OCI-LY7 (cell line): ENCODE results near the gene CFAP74. TPM values are rescaled to one million over a fixed set of nuclear protein-coding genes. Genes with fewer than 3 reads are reported as not detected.

Source experiments
- BruUV-seq: library from RNA; stranded (reverse); fragments of 400-500 nt; replicated peaks from 2 replicates; lab custom pipeline; 2021; lab: Mats Ljungman, UMichigan
- CTCF ChIA-PET: fragments of 300-600 bp; sonication (Branson Sonifier 250); formaldehyde crosslinking; loops from one replicate; lab custom pipeline; 2022; ENCODE audit warnings: antibody characterized with exemption; ENCODE audit not compliant: unreplicated experiment; lab: Charles Lee
- POLR2A ChIA-PET: fragments of 300-600 bp; sonication (Branson Sonifier 250); formaldehyde crosslinking; loops from one replicate; lab custom pipeline; 2022; ENCODE audit warnings: antibody characterized with exemption; lab: Charles Lee
- DNase-seq: peaks from one replicate; pipeline ENCODE4 v3.0.0-alpha.2; 2015; ENCODE audit warnings: low spot score
- H2AFZ ChIP-seq: fragments of 200-600 bp; sonication (generic), shearing (Covaris generic); 2 replicates; pipeline ENCODE4 v1.6.1; 2014; ENCODE audit warnings: mild to moderate bottlenecking, antibody characterized with exemption, low read length, moderate library complexity
- H3K27ac ChIP-seq: fragments of 200-600 bp; sonication (generic); 2 replicates; pipeline ENCODE4 v1.5.1; 2014; ENCODE audit warnings: mixed run types, low read depth, mild to moderate bottlenecking, moderate library complexity, low read length, inconsistent platforms; ENCODE audit not compliant: poor library complexity, severe bottlenecking
- H3K36me3 ChIP-seq: fragments of 200-600 bp; sonication (generic); 2 replicates; pipeline ENCODE4 v1.6.1; 2014; ENCODE audit warnings: mild to moderate bottlenecking, antibody characterized with exemption, low read length, moderate library complexity, mixed read lengths; ENCODE audit not compliant: insufficient read depth
- H3K4me1 ChIP-seq: fragments of 200-600 bp; sonication (generic); 2 replicates; pipeline ENCODE4 v1.5.1; 2014; ENCODE audit warnings: mild to moderate bottlenecking, low read length; ENCODE audit not compliant: insufficient read depth, poor library complexity, severe bottlenecking
- H3K4me2 ChIP-seq: fragments of 200-600 bp; sonication (generic); 2 replicates; pipeline ENCODE4 v1.6.1; 2014; ENCODE audit warnings: mild to moderate bottlenecking, low read length
- H3K4me3 ChIP-seq: fragments of 200-600 bp; sonication (generic); 2 replicates; pipeline ENCODE4 v1.5.1; 2014; ENCODE audit warnings: mild to moderate bottlenecking, low read depth, low read length; ENCODE audit not compliant: poor library complexity, severe bottlenecking
- H3K79me2 ChIP-seq: fragments of 200-600 bp; sonication (generic); 2 replicates; pipeline ENCODE4 v1.6.1; 2016; ENCODE audit warnings: low read depth, mild to moderate bottlenecking, low read length, moderate library complexity, mixed read lengths; ENCODE audit not compliant: insufficient read depth
- H3K9me2 ChIP-seq: fragments of 200-600 bp; sonication (generic); 2 replicates; pipeline ENCODE4 v1.6.1; 2016; ENCODE audit warnings: mild to moderate bottlenecking, low read length, mixed read lengths; ENCODE audit not compliant: insufficient read depth
- H3K9me3 ChIP-seq: fragments of 200-600 bp; sonication (generic); 2 replicates; pipeline ENCODE4 v1.6.1; 2014; ENCODE audit warnings: mild to moderate bottlenecking, mixed run types, low read length, mixed read lengths
- H4K20me1 ChIP-seq: fragments of 200-600 bp; sonication (generic); 2 replicates; pipeline ENCODE4 v1.6.1; 2014; ENCODE audit warnings: mild to moderate bottlenecking, antibody characterized with exemption, low read length, moderate library complexity, mixed read lengths; ENCODE audit not compliant: insufficient read depth
- EZH2phosphoT487 ChIP-seq: fragments of 200-600 bp; sonication (generic); IDR thresholded peaks from 2 replicates; pipeline ENCODE4 v1.6.1; 2018; ENCODE audit warnings: low read depth, borderline replicate concordance, mild to moderate bottlenecking, mixed run types, antibody characterized with exemption, low read length, moderate library complexity, mixed read lengths
- intact Hi-C: fragments of 100-400 bp; cut with micrococcal nuclease; formaldehyde crosslinking; loops from one replicate; pipeline ENCODE4 v1.10.0; 2022; ENCODE audit not compliant: unreplicated experiment
- total RNA-seq, 2 experiments: library from RNA; depleted of rRNA in 1 of 2; stranded (reverse); fragments of >200 nt in 1 of 2; shearing (Covaris generic) in 1 of 2; gene quantifications; 2 replicates each; pipeline ENCODE4 v1.2.3, GENCODE V29; 2014 to 2022
- TF ChIP-seq, protein P1 (sequence below): fragments of 200-600 bp; sonication (generic); conservative IDR thresholded peaks from 2 replicates; pipeline ENCODE4 v1.5.1; 2014; ENCODE audit warnings: mild to moderate bottlenecking, antibody characterized with exemption, low read length, moderate library complexity, mixed read lengths

CFAP74 gene
- total RNA-seq, 2 experiments from 2014 or later: not detected

DNA sequence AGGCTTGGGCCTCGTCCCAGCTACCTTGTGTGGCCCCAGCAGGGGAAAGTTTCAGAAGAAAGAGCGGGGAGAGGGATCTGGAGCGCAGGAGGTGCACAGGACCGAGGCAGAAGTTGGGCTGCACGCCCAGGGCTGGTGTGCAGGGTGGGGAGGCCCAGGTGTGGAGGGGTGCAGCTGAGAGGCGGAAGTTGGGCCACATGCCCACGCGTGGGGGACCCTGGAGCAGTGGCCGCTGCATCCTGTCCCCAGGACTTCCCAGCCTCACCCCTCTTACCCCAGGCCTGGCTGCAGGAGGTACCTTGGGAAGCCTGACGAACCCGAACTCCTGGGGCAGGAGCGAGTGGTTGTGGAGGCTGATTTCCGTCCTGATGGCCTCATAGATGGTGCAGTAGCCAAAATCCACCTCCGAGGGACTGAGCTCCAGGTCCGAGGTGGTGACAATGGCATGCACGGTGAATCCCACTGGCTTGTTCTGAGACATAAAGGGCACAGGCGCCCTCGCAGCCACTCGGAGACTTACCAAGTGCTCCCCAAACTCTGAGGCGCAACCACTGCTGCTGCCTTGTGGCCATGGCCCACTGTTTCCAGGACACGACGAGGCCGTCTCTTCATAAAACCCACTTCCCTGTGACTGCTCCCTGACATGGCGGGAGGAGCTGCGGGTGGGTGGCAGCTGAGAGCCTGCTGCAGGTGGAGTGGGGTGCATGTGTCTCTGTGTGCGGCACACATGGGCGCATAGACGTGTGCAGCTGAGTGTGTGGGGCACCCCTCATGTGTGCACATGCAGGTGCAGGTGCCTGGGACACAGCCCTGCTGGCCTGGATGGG lies 64.1 kb downstream of the CFAP74 start:
- no peak overlapping the region for H2AFZ ChIP-seq
- BruUV-seq: no TSS peak
- TF ChIP-seq EZH2phosphoT487: no peak
- TF ChIP-seq, protein P1, sequence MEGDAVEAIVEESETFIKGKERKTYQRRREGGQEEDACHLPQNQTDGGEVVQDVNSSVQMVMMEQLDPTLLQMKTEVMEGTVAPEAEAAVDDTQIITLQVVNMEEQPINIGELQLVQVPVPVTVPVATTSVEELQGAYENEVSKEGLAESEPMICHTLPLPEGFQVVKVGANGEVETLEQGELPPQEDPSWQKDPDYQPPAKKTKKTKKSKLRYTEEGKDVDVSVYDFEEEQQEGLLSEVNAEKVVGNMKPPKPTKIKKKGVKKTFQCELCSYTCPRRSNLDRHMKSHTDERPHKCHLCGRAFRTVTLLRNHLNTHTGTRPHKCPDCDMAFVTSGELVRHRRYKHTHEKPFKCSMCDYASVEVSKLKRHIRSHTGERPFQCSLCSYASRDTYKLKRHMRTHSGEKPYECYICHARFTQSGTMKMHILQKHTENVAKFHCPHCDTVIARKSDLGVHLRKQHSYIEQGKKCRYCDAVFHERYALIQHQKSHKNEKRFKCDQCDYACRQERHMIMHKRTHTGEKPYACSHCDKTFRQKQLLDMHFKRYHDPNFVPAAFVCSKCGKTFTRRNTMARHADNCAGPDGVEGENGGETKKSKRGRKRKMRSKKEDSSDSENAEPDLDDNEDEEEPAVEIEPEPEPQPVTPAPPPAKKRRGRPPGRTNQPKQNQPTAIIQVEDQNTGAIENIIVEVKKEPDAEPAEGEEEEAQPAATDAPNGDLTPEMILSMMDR: no peak
- peaks cover 13% of the 10 kb centered on the region for H3K4me1 ChIP-seq
- POLR2A ChIA-PET: no interaction called here
- H3K79me2 ChIP-seq: no peaks in the 10 kb centered on the region
- CTCF ChIA-PET: no interaction called here
- DNase-seq: no peak
- intact Hi-C loops: loop anchor here (5.0 kb wide), 1 partner anchor 108 kb away; no protein-coding TSS in a partner anchor
- no peak overlapping the region for H3K4me3 ChIP-seq
- H3K9me2 ChIP-seq: no peaks in the 10 kb centered on the region
- no peaks in the 10 kb centered on the region for H3K36me3 ChIP-seq
- H4K20me1 ChIP-seq: no peaks in the 10 kb centered on the region
- H3K4me2 ChIP-seq: no peak overlapping the region
- H3K9me3 ChIP-seq: no peaks in the 10 kb centered on the region
- no peak overlapping the region for H3K27ac ChIP-seq

DNA sequence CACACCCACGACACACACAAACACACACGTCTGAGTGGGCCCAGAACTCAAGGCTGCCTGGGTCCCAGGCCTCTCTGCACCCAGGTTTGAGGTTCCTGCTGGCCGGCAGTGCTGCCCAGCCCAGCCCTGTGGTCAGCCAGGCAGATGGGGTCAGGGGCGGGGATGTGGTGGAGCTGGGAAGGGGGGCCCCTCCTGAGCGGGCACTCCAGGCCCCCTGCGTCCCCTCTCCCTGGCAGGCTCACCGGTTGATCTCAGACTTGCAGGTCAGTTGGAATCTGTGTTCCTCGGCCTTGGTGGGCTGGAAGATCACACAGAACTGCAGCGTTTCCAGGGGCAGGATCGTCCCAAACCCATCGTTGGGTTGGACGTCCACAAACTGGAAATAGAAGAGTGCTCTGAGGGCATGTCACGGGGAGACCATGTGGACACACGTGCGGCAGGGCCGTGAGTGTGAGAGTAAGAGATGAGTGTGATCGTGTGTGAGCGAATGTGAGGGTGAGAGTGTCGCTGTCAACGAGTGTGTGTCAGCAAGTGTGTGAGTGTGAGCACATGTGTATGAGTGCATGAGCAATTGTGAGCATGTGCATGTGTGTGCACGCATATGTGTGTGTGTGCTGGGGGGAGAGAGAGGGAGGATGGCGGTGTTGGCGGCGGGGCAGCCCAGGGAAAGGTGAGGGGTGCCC lies 64.8 kb downstream of the CFAP74 start:
- Histone ChIP-seq H2AFZ (no peak overlapping the region), H3K4me2 (no peak overlapping the region), H3K9me2 (no peaks in the 10 kb centered on the region), H3K9me3 (0 out of 2 replicates have a peak, but pooled peaks cover 5% of the 10 kb centered on the region), H3K4me1 (peaks cover 13% of the 10 kb centered on the region), H3K79me2 (no peaks in the 10 kb centered on the region), H4K20me1 (no peaks in the 10 kb centered on the region), H3K4me3 (no peak overlapping the region), H3K27ac (no peak overlapping the region), H3K36me3 (no peaks in the 10 kb centered on the region)
- intact Hi-C loops: no loop called here
- no TSS peak for BruUV-seq
- POLR2A ChIA-PET: no interaction called here
- CTCF ChIA-PET: no interaction called here
- no peak for DNase-seq
- TF ChIP-seq, protein P1: no peak
- no peak for TF ChIP-seq EZH2phosphoT487

DNA sequence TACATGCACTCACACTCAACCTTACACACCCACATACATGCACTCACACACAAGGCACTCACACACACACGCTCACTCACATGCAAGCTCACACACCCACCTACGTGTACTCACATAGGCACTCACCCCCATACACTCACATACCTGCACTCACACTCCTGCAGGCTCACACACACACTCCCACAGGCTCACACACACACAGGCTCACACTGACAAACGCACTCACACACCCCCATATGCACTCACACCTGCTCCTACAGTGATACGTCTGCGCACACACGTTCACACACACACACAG lies 65.4 kb downstream of the CFAP74 start:
- H3K27ac ChIP-seq: no peak overlapping the region
- intact Hi-C loops: no loop called here
- no peak overlapping the region for H2AFZ ChIP-seq
- DNase-seq: no peak
- ChIA-PET CTCF (no interaction called here), POLR2A (no interaction called here)
- peaks cover 10% of the 10 kb centered on the region for H3K4me1 ChIP-seq
- H4K20me1 ChIP-seq: no peaks in the 10 kb centered on the region
- BruUV-seq: no TSS peak
- H3K4me2 ChIP-seq: no peak overlapping the region
- no peaks in the 10 kb centered on the region for H3K9me2 ChIP-seq
- H3K9me3 ChIP-seq: 0 out of 2 replicates have a peak, but pooled peaks cover 6% of the 10 kb centered on the region
- no peak overlapping the region for H3K4me3 ChIP-seq
- no peaks in the 10 kb centered on the region for H3K36me3 ChIP-seq
- H3K79me2 ChIP-seq: no peaks in the 10 kb centered on the region
- no peak for TF ChIP-seq EZH2phosphoT487
- TF ChIP-seq, protein P1: no peak
